Stimulated activated CD4-positive, alpha-beta T cell treated with anti-CD3 and anti-CD28 coated beads, Interleukin-12 subunit alpha, Interleukin-12 subunit beta, amount 100 ng/mL, for 4 hours (primary cell): ENCODE measurements around the gene WBP2.
"Not testable (repeated sequence)": the region's sequence is repeated elsewhere in the genome, so short reads cannot be mapped to it uniquely, and the experiment has no call there.

ENCODE experiments used
- DNase-seq: peaks from one replicate; pipeline ENCODE4 v3.0.0-alpha.2; 2020

The WBP2 gene

GRCh38 chr17:75812096-75813013, 42.8 kb downstream of the WBP2 start:
- no peak for DNase-seq

- DNase-seq: no peak
These were observed 44.0 kb downstream of the WBP2 start for GRCh38 chr17:75811174-75811573.

- DNase-seq: not testable (repeated sequence)
These were observed 44.4 kb downstream of the WBP2 start for GRCh38 chr17:75810756-75811155.

- DNase-seq: no peak
These were observed 44.9 kb downstream of the WBP2 start for GRCh38 chr17:75810216-75810615.

- DNase-seq: no peak
These were observed 45.5 kb downstream of the WBP2 start for GRCh38 chr17:75809631-75810111.

GRCh38 chr17:75808905-75809621, 46.1 kb downstream of the WBP2 start:
- no peak for DNase-seq

GRCh38 chr17:75808549-75808904, 46.6 kb downstream of the WBP2 start:
- no peak for DNase-seq

- DNase-seq: no peak
These were observed 47.3 kb downstream of the WBP2 start for GRCh38 chr17:75807861-75808260.

- no peak for DNase-seq
These were observed 48.2 kb downstream of the WBP2 start for GRCh38 chr17:75806822-75807500.

- DNase-seq: no peak
These were observed 51.3 kb downstream of the WBP2 start for GRCh38 chr17:75803883-75804282.

GRCh38 chr17:75799402-75799801, 55.7 kb downstream of the WBP2 start:
- DNase-seq: no peak

- DNase-seq: no peak
These were observed 59.1 kb downstream of the WBP2 start for GRCh38 chr17:75795820-75796607.
